Measurements from ENCODE around the gene LIFR.

Gene LIFR

DNA sequence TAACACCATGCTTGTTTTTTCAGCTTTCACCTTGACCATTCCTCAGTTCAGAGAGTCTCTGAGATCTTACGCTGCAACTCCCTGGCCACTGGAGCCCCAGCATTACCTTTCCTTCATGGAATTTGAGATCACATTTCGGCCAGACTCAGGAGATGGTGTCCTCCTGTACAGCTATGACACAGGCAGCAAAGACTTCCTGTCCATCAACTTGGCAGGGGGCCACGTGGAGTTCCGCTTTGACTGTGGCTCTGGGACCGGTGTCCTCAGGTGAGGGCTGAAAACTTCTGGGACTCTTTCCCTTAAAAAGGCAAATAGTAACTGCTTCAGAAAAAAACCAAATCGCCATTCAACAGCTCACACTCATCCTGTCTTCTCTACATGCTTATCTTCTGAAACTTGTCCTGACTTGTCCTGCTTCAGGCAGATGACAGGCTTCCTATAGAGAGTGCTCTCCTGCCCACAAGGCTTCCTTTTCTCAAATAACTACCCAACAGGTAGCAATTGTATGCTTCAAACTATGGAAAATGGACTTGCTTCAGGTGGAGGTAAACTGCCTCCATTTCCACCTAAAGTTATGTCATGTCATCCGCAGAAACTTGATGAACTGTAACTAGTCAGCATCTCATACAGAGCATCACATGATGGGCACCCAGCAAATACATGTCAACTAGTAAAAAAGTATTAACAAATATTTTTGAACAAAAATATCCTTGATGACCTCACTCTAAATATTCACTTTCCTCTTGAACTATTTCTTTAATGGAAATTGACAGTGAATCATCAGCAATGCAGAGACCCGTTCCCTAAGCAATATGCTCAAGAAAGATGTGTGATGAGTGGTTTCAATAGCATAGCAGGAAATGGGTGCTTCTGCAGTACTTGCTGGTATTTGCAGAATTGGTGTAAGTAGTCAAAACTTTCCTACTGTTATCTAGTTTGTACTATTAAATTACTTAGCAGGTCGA is 129.2 kb downstream of the LIFR start:
- no peak for DNase-seq

DNA sequence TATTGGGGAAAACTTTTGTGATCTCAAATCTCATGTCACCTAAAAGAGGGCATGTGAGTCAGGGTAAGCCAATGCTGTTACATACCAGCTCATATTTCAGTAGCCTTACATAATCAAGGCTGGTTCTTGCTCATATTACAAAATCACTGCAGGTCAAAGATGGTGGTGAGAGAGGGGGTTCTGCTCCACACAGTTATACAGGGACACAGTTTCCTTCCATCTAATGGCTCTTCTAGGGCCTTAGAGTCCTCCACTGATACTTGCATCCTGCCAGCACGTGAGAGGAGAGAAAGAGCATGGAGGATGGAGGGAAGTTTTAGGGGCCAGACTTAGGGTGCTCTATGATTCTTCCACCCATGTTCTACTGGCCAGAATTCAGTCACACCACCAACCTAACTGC is 130.0 kb downstream of the LIFR start:
- no peak for DNase-seq

All from activated naive CD4-positive, alpha-beta T cell treated with anti-CD3 and anti-CD28 coated beads, Interleukin-2, amount 50 U/mL, for 16 hours (primary cell).